ENCODE data around the gene TMEM256.
A peak's percentile ranks its signal among the peaks of the same experiment; 100 is the strongest.
"Not testable (repeated sequence)": the region's sequence is repeated elsewhere in the genome, so short reads cannot be mapped to it uniquely, and the experiment has no call there.

Gene TMEM256

DNA sequence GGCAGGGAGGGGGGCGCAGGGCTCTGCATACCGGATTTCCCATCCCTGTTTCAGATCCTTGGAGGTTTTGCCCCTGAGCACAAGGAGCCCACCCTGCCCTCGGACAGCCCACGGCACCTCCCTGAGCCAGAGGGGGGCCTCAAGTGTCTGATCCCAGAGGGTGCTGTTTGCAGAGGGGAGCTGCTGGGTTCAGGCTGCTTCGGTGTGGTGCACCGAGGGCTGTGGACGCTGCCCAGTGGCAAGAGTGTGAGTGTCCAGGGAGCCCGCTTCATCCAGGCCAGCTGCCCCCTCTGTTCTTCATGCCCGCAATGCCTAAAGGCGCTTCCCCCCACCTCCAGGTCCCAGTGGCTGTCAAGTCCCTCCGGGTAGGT is 20.5 kb downstream of the TMEM256 start:
- DNase-seq (ENCODE audit: low spot score), result no peak

DNA sequence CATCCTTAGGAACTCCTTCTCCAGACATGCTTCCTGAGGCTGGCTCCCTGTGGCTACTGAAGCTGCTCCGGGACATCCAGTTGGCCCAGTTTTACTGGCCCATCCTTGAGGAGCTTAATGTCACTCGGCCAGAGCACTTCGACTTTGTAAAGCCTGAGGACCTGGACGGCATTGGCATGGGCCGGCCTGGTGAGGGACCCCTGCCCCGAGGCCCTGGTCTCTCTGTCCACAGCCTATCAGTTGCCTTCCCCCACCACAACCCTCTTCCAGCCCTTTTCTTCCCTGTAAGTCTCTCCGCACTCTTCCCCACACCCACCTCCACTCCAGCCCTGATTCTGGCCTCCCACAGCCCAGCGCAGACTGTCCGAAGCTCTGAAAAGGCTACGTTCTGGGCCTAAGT is 21.0 kb downstream of the TMEM256 start:
- no peak for DNase-seq (ENCODE audit: low spot score)

DNA sequence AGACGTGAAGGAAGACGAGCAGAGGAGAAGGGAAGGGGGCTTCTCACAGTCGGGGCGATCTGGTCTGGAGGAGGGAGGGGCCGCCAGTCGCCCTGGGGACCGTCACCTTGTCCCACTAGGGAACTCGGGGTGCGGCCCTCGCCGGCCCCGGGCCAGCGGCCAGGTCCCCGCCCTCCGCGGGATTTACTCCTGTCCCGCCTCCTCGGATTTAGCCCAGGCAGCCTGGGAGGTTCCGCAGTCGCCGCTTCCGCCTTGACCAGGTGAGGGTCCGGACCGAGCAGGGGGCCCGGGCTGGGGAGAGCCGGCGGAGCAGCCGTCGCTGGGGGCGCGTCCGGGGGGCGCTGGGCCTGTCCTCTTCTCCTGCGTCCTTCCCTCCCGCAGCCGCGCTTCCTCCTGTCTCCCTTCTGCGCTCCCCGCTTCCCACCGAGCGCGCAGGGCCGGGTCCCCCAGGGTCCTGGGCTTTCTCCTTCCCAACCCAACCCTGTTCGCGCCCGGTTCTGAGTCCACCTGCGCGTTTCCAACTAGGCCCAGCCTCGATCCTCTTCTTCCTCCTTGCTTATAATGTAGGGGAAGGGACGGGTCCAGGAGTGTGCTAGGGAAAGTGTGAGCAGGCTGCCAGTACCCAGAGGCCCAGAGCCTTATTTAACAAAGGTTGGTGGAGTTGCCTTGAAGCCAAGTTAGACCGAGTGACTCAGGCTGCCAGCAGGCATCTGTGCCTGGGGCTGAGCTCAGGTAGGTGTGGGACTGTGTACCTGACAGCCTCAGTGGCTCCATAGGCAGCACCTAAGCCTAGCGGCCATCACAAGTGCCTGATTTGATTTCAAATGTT is 22.8 kb downstream of the TMEM256 start, which contains the start of gene TNK1:
TNK1 (plus strand) TSS at position 235 of the 829 bp plus-strand sequence. CDS start 1,838 bp downstream, outside the sequence.
- peak; percentile 81 for DNase-seq (ENCODE audit: low spot score)

DNA sequence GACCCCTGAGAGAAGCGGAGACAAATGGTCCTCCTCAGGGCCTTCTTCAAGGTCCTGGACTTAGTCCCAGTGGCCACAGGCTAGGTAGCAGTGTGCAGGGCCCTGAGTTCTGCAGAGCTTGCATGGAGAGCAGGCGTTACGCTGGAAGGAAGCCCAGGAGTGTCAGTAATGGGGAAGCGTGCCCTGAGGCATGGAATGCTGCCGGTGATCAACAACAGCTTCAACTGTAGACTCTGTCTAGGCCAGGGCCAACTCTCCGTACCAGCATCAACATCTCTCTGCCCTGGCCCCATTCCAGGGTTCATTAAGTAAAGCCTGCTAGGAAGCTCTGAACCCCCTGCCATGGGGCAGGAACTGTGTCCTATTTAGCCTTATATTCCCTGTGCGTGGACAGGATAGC is 23.6 kb downstream of the TMEM256 start:
- no peak for DNase-seq (ENCODE audit: low spot score)

DNA sequence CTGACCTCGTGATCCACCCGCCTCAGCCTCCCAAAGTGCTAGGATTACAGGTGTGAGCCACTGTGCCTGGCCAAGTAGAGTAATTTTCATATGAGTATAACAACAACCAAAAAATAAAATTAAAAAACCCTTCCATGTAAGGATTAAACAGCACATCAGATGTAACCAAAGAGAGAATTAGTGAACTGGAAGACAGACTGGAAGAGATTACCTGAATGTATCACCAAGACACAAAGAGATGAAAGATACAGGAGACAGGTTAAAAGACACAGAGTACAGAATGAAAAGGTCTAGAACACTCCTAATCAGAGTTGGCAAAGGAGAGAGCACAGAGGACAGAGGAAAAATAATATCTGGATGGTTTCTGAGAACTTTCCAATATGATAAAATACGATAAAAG is 24.8 kb downstream of the TMEM256 start:
- no peak for DNase-seq (ENCODE audit: low spot score)

DNA sequence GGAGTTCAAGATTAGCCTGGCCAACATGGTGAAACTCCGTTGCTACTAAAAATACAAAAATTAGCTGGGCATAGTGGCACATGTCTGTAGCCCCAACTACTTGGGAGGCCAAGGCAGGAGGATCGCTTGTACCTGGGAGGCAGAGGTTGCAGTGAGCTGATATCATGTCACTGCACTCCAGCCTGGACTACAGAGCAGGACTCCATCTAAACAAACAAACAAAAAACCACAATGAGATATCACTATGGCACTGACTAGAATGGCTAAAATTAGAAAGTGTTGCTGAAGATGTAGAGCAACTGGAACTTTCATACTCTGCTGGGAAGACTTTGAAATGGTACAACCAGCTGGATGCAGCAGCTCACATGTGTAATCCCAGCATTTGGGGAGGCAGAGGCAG is 29.5 kb downstream of the TMEM256 start:
- DNase-seq (ENCODE audit: low spot score), result no peak

DNA sequence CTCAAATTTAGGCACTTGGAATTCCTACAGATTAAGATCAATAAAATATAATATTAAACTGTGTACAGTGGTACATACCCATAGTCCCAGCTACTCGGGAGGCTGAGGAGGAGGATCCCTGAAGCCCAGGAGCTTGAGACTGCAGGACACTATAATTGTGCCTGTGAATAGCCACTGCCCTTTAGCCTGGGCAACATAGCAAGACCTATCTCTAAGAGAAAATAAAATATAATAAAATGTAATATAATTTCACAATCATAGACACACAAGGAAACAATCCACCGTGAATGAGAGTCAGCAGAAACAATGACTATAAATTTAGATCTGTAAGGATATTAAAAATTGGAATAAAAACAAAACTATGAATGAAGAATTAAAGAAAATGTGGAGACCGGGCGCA is 33.0 kb downstream of the TMEM256 start:
- DNase-seq (ENCODE audit: low spot score), result no peak

DNA sequence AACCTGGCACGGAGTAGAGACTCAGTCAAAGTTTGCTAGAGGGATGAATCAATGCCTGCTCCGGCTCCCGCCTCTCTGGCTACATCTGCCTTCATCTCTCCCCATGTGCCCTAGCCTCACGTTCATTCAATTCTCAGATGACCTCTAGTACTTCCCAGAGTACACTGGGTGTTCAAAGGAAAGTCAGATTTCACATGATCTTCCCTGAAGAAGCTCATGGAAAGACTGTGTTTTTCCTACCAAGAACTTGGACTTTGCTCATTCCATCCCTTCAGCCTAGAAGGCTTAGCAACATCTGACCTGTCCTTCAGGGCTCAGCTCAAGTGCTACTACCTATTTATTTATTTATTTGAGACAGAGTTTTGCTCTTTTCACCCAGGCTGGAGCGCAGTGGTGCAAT is 34.1 kb downstream of the TMEM256 start:
- no peak for DNase-seq (ENCODE audit: low spot score)

DNA sequence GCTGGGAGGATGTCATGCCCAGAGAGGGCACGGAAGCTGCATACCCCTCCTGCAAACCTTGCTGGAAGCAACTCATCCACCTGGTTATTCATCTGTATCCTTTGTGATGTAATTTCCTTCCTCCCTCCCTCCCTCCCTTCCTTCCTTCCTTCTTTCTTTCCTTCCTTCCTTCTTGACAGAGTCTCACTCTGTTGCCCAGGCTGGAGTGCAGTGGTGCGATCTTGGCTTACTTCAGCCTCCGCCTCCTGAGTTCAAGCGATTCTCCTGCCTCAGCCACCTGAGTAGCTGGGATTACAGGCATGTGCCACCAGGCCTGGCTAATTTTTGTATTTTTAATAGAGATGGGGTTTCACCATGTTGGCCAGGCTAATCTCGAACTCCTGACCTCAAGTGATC is 35.3 kb downstream of the TMEM256 start:
- DNase-seq (ENCODE audit: low spot score), result not testable (repeated sequence)

DNA sequence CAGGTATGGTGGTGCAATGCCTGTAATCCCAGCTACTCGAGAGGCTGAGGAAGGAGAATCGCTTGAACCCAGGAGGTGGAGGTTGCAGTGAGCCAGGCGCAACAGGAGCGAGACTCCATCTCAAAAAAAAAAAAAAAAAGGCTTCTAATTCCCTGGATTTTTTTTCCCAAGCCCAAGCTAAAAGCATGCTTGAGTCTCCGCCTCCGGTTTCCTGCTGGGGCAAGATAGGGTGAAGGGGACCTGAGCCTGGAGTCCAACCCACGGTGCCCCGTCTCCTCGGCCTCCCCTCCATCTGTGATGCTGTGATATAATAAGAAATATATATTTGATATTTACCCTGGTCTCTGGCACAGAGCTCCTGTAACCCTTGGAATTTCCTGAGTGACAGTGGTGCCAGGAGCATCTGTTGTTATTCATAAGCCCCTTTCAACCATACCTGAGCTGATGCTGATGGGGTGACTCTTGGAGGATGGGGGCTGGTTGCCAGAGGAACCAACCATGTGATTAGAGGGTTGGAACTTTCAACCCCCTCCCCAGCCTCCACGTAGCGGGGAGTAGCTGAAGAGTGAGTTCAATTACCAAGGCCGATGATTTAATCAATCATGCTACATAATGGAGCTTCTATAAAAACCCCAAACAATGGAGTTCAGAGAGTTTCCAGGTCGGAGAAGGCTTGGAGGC is 35.8 kb downstream of the TMEM256 start:
- DNase-seq (ENCODE audit: low spot score), result no peak

DNA sequence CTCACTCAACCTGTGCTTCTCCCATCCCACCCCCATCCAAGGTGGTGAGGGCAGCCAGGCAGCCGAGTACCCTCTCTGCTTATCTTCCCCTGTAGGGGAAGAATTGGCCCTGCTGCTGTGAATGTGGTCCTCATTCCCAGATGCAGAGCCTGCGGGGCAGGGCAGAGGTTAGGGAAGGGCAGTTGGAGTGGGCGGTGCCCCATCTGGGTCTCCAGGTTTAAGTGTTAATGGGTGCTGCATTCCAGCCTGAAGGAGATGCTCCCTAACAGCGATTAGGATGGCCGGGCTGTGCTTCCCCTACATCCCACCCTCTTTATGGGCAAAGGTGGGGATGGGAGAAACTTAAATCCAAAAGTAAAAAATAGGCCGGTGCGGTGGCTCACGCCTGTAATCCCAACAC is 36.8 kb downstream of the TMEM256 start:
- no peak for DNase-seq (ENCODE audit: low spot score)

DNA sequence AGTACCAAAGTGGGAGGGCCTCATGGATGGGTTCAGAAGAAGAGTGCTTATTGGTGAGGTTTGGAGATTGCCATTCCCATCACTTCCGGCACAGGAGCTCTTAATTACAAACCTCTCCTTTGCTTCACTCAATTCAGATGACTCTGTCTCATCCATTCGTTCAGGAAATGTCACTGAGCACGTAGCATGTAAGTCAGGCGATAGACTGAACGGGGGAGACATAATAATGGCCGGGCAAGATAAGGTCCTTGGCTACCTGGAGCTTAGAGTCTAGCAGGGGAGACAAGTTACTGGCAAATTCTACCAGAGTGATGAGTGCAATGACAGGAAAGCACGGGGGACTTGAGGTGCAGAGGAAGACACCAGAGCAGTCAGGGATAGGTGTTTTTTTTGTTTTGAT is 37.9 kb downstream of the TMEM256 start:
- DNase-seq (ENCODE audit: low spot score), result not testable (repeated sequence)

DNA sequence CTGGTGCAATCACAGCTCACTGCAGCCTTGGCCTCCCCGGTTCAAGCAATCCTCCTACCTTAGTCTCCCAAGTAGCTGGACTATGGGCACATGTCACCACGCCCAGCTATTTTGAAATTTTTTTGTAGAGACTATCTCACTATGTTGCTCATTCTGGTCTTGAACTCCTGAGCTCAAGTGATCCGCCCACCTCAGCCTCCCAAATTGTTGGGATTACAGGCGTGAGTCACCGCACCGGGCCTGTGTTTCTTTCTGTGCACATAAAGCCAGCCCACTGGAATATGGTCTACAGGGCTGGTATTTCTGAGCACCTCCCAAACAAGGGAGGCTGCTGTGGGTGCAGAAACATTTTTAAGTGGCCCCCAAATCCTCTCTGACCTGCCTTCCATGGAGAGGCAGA is 40.6 kb downstream of the TMEM256 start:
- DNase-seq (ENCODE audit: low spot score), result no peak

DNA sequence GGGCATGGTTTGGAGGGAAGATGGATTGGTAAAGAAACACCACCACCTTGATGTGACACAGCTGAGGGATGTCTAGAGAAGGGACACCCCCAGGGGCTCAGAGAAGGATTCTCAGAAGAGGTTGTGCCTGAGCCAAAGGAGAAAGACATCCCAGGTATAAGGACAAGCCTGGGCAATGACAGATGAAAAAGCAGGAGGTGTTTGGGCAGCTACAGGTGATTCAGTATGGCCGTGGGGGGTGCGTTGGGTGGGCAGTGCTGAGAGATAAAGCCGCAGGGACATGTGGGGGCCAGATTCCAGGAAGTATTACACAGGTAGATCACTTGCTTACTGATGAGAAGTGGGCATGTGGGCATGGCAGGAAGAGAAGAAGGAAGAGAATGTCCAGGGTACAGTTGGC is 42.0 kb downstream of the TMEM256 start:
- DNase-seq (ENCODE audit: low spot score), result no peak

DNA sequence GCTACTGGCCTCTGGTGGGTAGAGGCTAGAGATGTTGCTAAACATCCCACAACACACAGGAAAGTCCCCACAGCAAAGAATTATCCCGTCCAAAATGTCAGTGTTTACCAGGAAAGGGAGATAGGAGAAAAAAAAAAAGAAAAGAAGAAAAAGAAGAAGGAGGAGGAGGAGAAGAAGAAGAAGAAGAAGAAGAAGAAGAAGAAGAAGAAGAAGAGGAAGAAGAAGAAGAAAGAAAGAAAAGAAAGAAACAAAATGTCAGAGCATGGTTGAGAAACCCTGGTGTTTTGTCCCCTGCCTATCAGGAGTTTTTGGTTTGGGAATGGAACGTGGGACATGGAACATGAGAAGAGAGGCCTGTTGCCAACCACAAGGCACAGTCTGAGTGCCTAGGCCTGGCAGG is 46.5 kb downstream of the TMEM256 start:
- no peak for DNase-seq (ENCODE audit: low spot score)

DNA sequence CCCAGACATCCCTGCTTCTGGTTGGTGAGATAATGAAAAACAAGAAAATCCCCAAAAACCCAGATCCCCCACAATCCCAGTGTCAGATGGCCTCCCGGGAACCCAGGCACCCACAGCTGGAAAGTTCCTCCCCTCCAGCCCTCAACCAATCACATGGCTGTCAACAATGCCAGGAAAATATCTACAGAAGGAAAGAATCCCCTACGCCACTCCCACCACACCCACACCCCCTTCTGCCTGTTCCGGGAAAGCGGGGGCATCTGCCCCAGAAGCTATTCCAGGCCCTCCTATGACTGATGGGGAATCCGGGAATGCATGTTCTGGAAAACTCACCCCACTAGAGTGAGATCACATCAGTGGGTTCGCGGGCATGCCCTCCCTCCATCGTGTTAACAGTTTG is 47.1 kb downstream of the TMEM256 start:
- DNase-seq (ENCODE audit: low spot score), result no peak

DNA sequence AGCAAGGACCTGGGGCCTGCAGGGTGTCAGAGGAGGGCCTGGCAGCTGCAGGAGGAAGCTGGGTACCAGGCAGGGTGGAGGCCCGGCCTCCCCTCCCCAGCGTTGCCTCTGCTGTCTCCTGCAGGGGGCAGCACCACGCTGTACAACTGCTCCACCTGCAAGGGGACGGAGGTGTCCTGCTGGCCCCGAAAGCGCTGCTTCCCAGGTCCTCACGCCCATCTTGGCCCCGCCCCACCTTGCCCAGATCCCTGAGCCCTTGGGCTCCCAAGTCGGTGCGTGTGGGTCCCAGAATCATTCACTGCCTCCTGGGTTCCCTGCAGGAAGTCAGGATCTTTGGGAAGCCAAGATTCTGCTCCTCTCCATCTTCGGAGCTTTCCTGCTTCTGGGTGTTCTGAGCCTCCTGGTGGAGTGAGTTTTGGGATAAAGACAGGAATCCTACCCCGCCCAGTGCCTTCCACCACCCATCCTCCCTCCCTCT is 47.8 kb downstream of the TMEM256 start:
- DNase-seq (ENCODE audit: low spot score), result peak; percentile 77

DNA sequence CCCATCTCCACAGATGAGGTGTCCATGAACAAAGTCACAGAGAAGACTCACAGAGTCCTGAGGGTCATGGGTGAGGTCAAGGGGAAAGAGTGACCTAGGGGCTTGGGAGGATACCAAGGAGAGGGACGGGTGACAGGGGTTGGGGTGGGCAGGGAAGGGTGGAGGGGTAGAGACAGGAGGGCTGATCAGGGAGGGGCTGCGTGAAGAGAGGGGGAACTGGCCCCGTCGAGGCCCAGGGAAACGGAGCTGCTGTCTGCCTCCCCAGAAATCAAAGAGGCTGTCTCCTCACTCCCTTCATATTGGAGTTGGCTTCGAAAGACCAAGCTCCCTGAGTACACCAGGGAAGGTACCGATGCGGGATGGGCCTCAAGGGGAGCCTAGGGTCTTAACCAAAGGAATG is 48.3 kb downstream of the TMEM256 start:
- DNase-seq (ENCODE audit: low spot score), result no peak

DNA sequence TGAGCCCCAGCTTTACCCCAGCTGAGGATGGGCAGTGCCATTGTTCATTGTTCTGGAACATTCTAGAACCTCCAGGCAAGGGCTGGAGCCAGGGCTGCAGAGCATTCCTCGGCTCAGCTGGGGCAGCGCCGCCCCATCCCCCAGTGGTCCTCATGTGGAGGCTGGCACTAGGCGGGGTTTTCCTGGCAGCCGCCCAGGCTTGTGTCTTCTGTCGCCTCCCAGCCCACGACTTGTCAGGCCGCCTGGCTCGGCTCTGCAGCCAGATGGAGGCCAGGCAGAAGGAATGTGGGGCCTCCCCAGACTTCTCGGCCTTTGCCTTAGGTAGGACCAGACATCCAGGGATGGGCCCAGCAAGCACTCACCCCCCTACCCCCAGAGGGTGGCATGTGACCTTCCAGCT is 48.8 kb downstream of the TMEM256 start, which contains the start of gene TMEM95:
TMEM95 (plus strand) TSS at position 104 of the 400 bp plus-strand sequence; CDS start at position 153, 49 bp downstream.
- DNase-seq (ENCODE audit: low spot score), result no peak

DNA sequence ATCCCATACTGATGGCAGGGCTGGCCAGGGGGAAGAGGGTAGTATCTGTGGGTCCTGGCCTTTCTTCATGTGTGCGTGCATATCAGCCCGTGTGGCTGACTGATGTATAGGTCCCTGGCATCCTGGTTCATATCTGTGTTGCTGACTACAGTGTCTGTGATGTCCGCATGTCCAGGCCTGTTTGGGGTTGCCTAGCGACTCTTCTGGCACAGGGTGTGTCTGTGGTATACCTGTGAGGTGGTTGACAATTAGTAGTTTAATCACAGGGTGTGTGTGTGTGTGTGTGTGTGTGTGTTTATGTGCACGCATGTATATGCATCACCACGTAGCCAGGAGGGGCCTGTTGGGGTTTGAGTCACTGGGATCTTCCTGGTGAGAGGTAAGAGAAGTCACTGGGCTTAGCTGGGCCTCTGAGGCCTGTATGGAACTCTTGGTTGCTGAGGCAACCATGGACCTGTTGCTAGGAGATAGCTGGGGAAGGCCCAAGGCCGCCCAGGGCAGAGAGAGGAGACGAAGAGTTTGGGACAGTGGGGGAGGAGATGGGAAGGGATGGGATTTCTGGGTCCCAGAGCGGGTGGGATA is 49.5 kb downstream of the TMEM256 start:
- no peak for DNase-seq (ENCODE audit: low spot score)
